H1 (cell line): ENCODE results near the gene IDI1. TPM values are rescaled to one million over a fixed set of nuclear protein-coding genes. Genes with fewer than 3 reads are reported as not detected.

Experiments
- CTCF ChIA-PET: fragments of 300-600 bp; sonication (Branson Sonifier 250); formaldehyde crosslinking; loops from one replicate; lab custom pipeline; 2021; ENCODE audit not compliant: partially characterized antibody; lab: Charles Lee
- POLR2A ChIA-PET: fragments of 300-600 bp; sonication (Branson Sonifier 250); formaldehyde crosslinking; loops from one replicate; lab custom pipeline; 2021; ENCODE audit warnings: inconsistent platforms; ENCODE audit not compliant: partially characterized antibody; lab: Charles Lee
- DNase-seq, 2 experiments: peaks; one replicate each; pipeline versions ENCODE4 v3.0.0 to v3.0.0-alpha.2; 2010 to 2022; ENCODE audit warnings: low spot score in 2 of 2, low read depth in 1 of 2, mixed read lengths in 1 of 2
- FAIRE-seq: peaks from 2 replicates; lab custom pipeline; 2011; peaks lifted over from hg19 to GRCh38; lab: Jason Lieb, UNC
- H2AFZ ChIP-seq: 2 replicates; pipeline ENCODE4 v1.8.1; 2012; ENCODE audit warnings: low read length, inconsistent platforms
- H2AK5ac ChIP-seq: 2 replicates; pipeline ENCODE4 v1.6.1; 2013; ENCODE audit warnings: low read depth, low read length
- H2BK120ac ChIP-seq: replicated peaks from 2 replicates; pipeline ENCODE3; 2013; ENCODE audit warnings: low read depth, low read length, inconsistent platforms
- H2BK12ac ChIP-seq: 2 replicates; pipeline ENCODE4 v1.6.1; 2013; ENCODE audit warnings: low read depth, low read length
- H2BK15ac ChIP-seq: 2 replicates; pipeline ENCODE4 v1.6.1; 2013; ENCODE audit warnings: low read length
- H2BK20ac ChIP-seq: 2 replicates; pipeline ENCODE4 v1.6.1; 2013; ENCODE audit warnings: low read length
- H2BK5ac ChIP-seq: 2 replicates; pipeline ENCODE4 v1.6.1; 2013; ENCODE audit warnings: low read depth, low read length
- H3K14ac ChIP-seq: 2 replicates; pipeline ENCODE4 v1.6.1; 2013; ENCODE audit warnings: inconsistent platforms; ENCODE audit not compliant: insufficient read length
- H3K18ac ChIP-seq: 2 replicates; pipeline ENCODE4 v1.6.1; 2013; ENCODE audit warnings: low read length; ENCODE audit errors: extremely low read depth
- H3K23ac ChIP-seq: 2 replicates; pipeline ENCODE4 v1.6.1; 2013; ENCODE audit warnings: inconsistent platforms; ENCODE audit not compliant: insufficient read length
- H3K23me2 ChIP-seq: 2 replicates; pipeline ENCODE4 v1.6.1; 2013; ENCODE audit warnings: low read depth, low read length
- H3K27ac ChIP-seq: 2 replicates; pipeline ENCODE4 v1.6.1; 2011; ENCODE audit warnings: low read depth, low read length, inconsistent platforms
- H3K27me3 ChIP-seq, 4 experiments: replicated peaks in 1 of 4; 1 replicate in 1 of 4; 2 replicates in 3 of 4; pipeline versions ENCODE4 v1.6.1 to v1.8.1; 2011 to 2013; ENCODE audit warnings: low read length in 3 of 4, mild to moderate bottlenecking in 3 of 4, inconsistent platforms in 2 of 4, mixed read lengths in 2 of 4, moderate library complexity in 1 of 4; ENCODE audit not compliant: control insufficient read depth in 3 of 4, insufficient read depth in 3 of 4; ENCODE audit errors: extremely low read depth in 1 of 4
- H3K36me3 ChIP-seq, 4 experiments: 2 replicates each; pipeline versions ENCODE4 v1.6.1 to v1.8.1; 2011 to 2013; ENCODE audit warnings: mild to moderate bottlenecking in 4 of 4, low read length in 3 of 4, moderate library complexity in 2 of 4, control low read depth in 1 of 4, inconsistent platforms in 1 of 4; ENCODE audit not compliant: insufficient read depth in 4 of 4, control insufficient read depth in 2 of 4
- H3K4ac ChIP-seq: replicated peaks from 2 replicates; pipeline ENCODE3; 2013; ENCODE audit warnings: low read length, low read depth, mixed read lengths, inconsistent platforms; ENCODE audit not compliant: insufficient read length
- H3K4me1 ChIP-seq, 4 experiments: replicated peaks in 1 of 4; 1 replicate in 1 of 4; 2 replicates in 3 of 4; pipeline versions ENCODE4 v1.6.1 to v1.8.1; 2011 to 2013; ENCODE audit warnings: low read length in 3 of 4, inconsistent platforms in 2 of 4, mixed read lengths in 1 of 4; ENCODE audit not compliant: insufficient read depth in 4 of 4, control insufficient read depth in 3 of 4
- H3K4me2 ChIP-seq, 2 experiments: 2 replicates each; pipeline versions ENCODE4 v1.6.1 to v1.8.1; 2011 to 2013; ENCODE audit warnings: low read depth in 2 of 2, low read length in 2 of 2, control low read depth in 1 of 2, inconsistent platforms in 1 of 2, mild to moderate bottlenecking in 1 of 2; ENCODE audit not compliant: insufficient read depth in 1 of 2
- H3K4me3 ChIP-seq, 4 experiments: fragments of 200-600, 300-600 bp in 1 of 4; sonication (generic), shearing (Covaris generic), sonication (Bioruptor Twin) in 1 of 4; 2 replicates each; pipeline versions ENCODE4 v1.5.1 to v1.8.1; 2011 to 2016; ENCODE audit warnings: low read length in 4 of 4, low read depth in 3 of 4, control low read depth in 2 of 4, inconsistent platforms in 2 of 4, mild to moderate bottlenecking in 2 of 4, mixed read lengths in 1 of 4, moderate library complexity in 1 of 4; ENCODE audit not compliant: insufficient read depth in 2 of 4; ENCODE audit errors: extremely low read depth in 1 of 4
- H3K56ac ChIP-seq: replicated peaks from 2 replicates; pipeline ENCODE3; 2013; ENCODE audit warnings: low read depth, mild to moderate bottlenecking, mixed read lengths, low read length, inconsistent platforms; ENCODE audit not compliant: insufficient read length
- H3K79me1 ChIP-seq: 2 replicates; pipeline ENCODE4 v1.6.1; 2013; ENCODE audit warnings: low read depth, low read length, control low read depth
- H3K79me2 ChIP-seq, 2 experiments: 2 replicates each; pipeline versions ENCODE4 v1.6.1 to v1.8.1; 2012 to 2013; ENCODE audit warnings: low read length in 2 of 2, mild to moderate bottlenecking in 2 of 2, inconsistent platforms in 1 of 2; ENCODE audit not compliant: insufficient read depth in 2 of 2, control insufficient read depth in 1 of 2
- H3K9ac ChIP-seq, 4 experiments: replicated peaks in 1 of 4; 1 replicate in 1 of 4; 2 replicates in 3 of 4; pipeline versions ENCODE4 v1.6.1 to v1.8.1; 2011 to 2013; ENCODE audit warnings: low read depth in 3 of 4, low read length in 3 of 4, control low read depth in 2 of 4, mild to moderate bottlenecking in 2 of 4, moderate library complexity in 2 of 4, inconsistent platforms in 1 of 4; ENCODE audit errors: extremely low read depth in 1 of 4
- H3K9me3 ChIP-seq, 2 experiments: 2 replicates each; pipeline versions ENCODE4 v1.6.1 to v1.8.1; 2012 to 2013; ENCODE audit warnings: mild to moderate bottlenecking in 2 of 2, moderate library complexity in 2 of 2, control low read depth in 1 of 2, inconsistent platforms in 1 of 2, low read depth in 1 of 2, low read length in 1 of 2, mixed read lengths in 1 of 2; ENCODE audit not compliant: insufficient read depth in 2 of 2
- H4K20me1 ChIP-seq, 2 experiments: replicated peaks in 1 of 2; 2 replicates each; pipeline versions ENCODE3 to v1.8.1; 2011 to 2013; ENCODE audit warnings: inconsistent platforms in 2 of 2, low read length in 2 of 2, mild to moderate bottlenecking in 1 of 2; ENCODE audit not compliant: insufficient read depth in 2 of 2, control insufficient read depth in 1 of 2
- H4K5ac ChIP-seq: 2 replicates; pipeline ENCODE4 v1.6.1; 2013; ENCODE audit warnings: low read length, low read depth, mixed read lengths, inconsistent platforms; ENCODE audit not compliant: insufficient read length
- H4K8ac ChIP-seq: 2 replicates; pipeline ENCODE4 v1.8.0; 2013; ENCODE audit warnings: mild to moderate bottlenecking, moderate library complexity, low read length, inconsistent platforms; ENCODE audit not compliant: insufficient read depth; ENCODE audit errors: extremely low read depth
- H4K91ac ChIP-seq: replicated peaks from 2 replicates; pipeline ENCODE3; 2013; ENCODE audit warnings: low read length, mixed read lengths, inconsistent platforms; ENCODE audit not compliant: insufficient read length
- CEBPB ChIP-seq: IDR thresholded peaks from 2 replicates; pipeline ENCODE4 v1.6.1; 2012; ENCODE audit warnings: low read depth, low read length
- CHD1 ChIP-seq: IDR thresholded peaks from 2 replicates; pipeline ENCODE4 v1.6.1; 2012; ENCODE audit warnings: low read depth, low read length, improper control_type of control experiment
- JUN ChIP-seq: IDR thresholded peaks from 2 replicates; pipeline ENCODE4 v1.6.1; 2011; ENCODE audit warnings: low read depth, mild to moderate bottlenecking, improper control_type of control experiment, low read length
- MAFK ChIP-seq: IDR thresholded peaks from 2 replicates; pipeline ENCODE4 v1.6.1; 2012; ENCODE audit warnings: low read depth, mild to moderate bottlenecking, improper control_type of control experiment, low read length
- RXRA ChIP-seq: IDR thresholded peaks from 2 replicates; pipeline ENCODE4 v1.6.1; 2011; ENCODE audit warnings: low read depth, mild to moderate bottlenecking, low read length, moderate library complexity; ENCODE audit not compliant: insufficient read depth
- SIRT6 ChIP-seq: IDR thresholded peaks from one replicate; pipeline ENCODE4 v1.7.1; 2012; ENCODE audit warnings: low read length, inconsistent platforms
- TCF12 ChIP-seq: IDR thresholded peaks from 2 replicates; pipeline ENCODE4 v1.6.1; 2011; ENCODE audit warnings: low read depth, mild to moderate bottlenecking, low read length
- ZNF274 ChIP-seq: IDR thresholded peaks from 2 replicates; pipeline ENCODE4 v1.7.0; 2012; ENCODE audit warnings: low read length, borderline replicate concordance; ENCODE audit errors: extremely low read depth
- WGBS, 2 experiments: shearing (Covaris generic) in 1 of 2; methylation state at CpG; one replicate each; pipeline versions ENCODE4 v1.1.6 to v1.1.7; 2013 to 2015; ENCODE audit warnings: low lambda C conversion rate in 2 of 2, mixed read lengths in 2 of 2, inconsistent platforms in 1 of 2, low coverage in 1 of 2, missing lambda C conversion rate in 1 of 2; ENCODE audit not compliant: insufficient replicate concordance in 2 of 2, insufficient coverage in 1 of 2, insufficient read length in 1 of 2; ENCODE audit errors: extremely low coverage in 1 of 2, missing lambda C conversion rate in 1 of 2; 5-methylcytosine and 5-hydroxymethylcytosine counted together
- polyA plus RNA-seq, 7 experiments: library from polyadenylated mRNA; depleted of rRNA in 3 of 7; stranded (reverse) in 5 of 7; unstranded in 2 of 7; fragments of >200 nt in 5 of 7; fragments of 200-250 nt in 2 of 7; gene quantifications; 1 replicate in 5 of 7; 2 replicates in 1 of 7; 4 replicates in 1 of 7; pipeline versions ENCODE4 v1.2.1 to v1.2.3, GENCODE V29; 2011 to 2013; ENCODE audit warnings: missing spikeins in 2 of 7, mixed read lengths in 2 of 7
- total RNA-seq: library from RNA; stranded (reverse); fragmentation: NEBNext Ultra II Directional; extraction: Animal tissue kit (Norgen Biotek cat#: 25700); gene quantifications from 2 replicates; pipeline ENCODE4 v1.2.1, GENCODE V29; 2021

The IDI1 gene
- total and polyA plus RNA-seq, 2 of the 8 experiments (the other 6 are each of a cell fraction or from before 2014, with no cell fraction given), result 35.3 to 56.6 TPM

GRCh38 chr10:1022413-1022812 is 26.5 kb downstream of the IDI1 start:
- no peaks in the 10 kb centered on the region for H3K27me3 ChIP-seq
- DNase-seq, result no peak
- no peak overlapping the region for H2BK20ac ChIP-seq
- no peak overlapping the region for H3K4ac ChIP-seq
- H4K8ac ChIP-seq, result no peak overlapping the region
- no peak overlapping the region for H3K14ac ChIP-seq
- H2BK15ac ChIP-seq, result no peak overlapping the region
- no peak for TF ChIP-seq TCF12
- no peak for TF ChIP-seq MAFK
- no peak for TF ChIP-seq SIRT6
- TF ChIP-seq CEBPB, result no peak
- TF ChIP-seq CHD1, result no peak
- TF ChIP-seq ZNF274, result no peak
- TF ChIP-seq JUN, result no peak
- no peak for TF ChIP-seq RXRA
- TF ChIP-seq, all 59 proteins: peak for 0
- H3K23me2 ChIP-seq, result no peaks in the 10 kb centered on the region
- ChIA-PET POLR2A (interaction anchor here (0.8 to 1.8 kb wide), 4 partner anchors 15 to 27 kb away, joined by 4 to 6 read pairs (median 5); no protein-coding TSS in a partner anchor), CTCF (interaction anchor here (0.9 kb wide), 1 partner anchor 105 kb away, joined by 3 read pairs; no protein-coding TSS in a partner anchor)
- no peak overlapping the region for H3K23ac ChIP-seq
- H3K36me3 ChIP-seq, result peaks cover 5 to 21% (median 15%) of the 10 kb centered on the region in 4 experiments; a peak in 7 of 8 replicates
- no peaks in the 10 kb centered on the region for H3K79me2 ChIP-seq
- H3K4me2 ChIP-seq, result no peak overlapping the region
- H3K18ac ChIP-seq, result no peak overlapping the region
- no peak overlapping the region for H2AK5ac ChIP-seq
- H4K20me1 ChIP-seq, result peaks cover 0 to 5% of the 10 kb centered on the region in 2 experiments
- no peaks in the 10 kb centered on the region; a peak in 1 of 7 replicates for H3K4me1 ChIP-seq
- H3K27ac ChIP-seq, result no peak overlapping the region
- H2AFZ ChIP-seq, result no peak overlapping the region
- H3K9ac ChIP-seq, result 0 out of 7 replicates have a peak overlapping the region, but pooled peaks of 1 of the 4 experiments have one; percentile 14
- no peak overlapping the region for H2BK12ac ChIP-seq
- H3K9me3 ChIP-seq, result no peaks in the 10 kb centered on the region
- FAIRE-seq, result no peak
- H4K91ac ChIP-seq, result no peak overlapping the region
- WGBS, 2 experiments, result 91% methylated on average over 12 of the region's 12 CpGs; no CpG with 5 or more reads in 1 of the 2 experiments
- H3K56ac ChIP-seq, result no peak overlapping the region
- no peak overlapping the region for H4K5ac ChIP-seq
- H3K79me1 ChIP-seq, result no peaks in the 10 kb centered on the region
- H3K4me3 ChIP-seq, result no peak overlapping the region
- H2BK5ac ChIP-seq, result peak overlapping the region; percentile 40; the same call in 1 of the 2 replicates
- no peak overlapping the region for H2BK120ac ChIP-seq
